PC-3 (cell line): ENCODE data around the gene ABCA5. TPM values are rescaled to one million over a fixed set of nuclear protein-coding genes. Genes with fewer than 3 reads are reported as not detected.

Source experiments
- ATAC-seq: fragments of 200-7000 bp; cut with Tn5 transposase; 2 replicates; pipeline ENCODE4 v1.9.1; 2020; ENCODE audit warnings: mild to moderate bottlenecking, moderate library complexity
- BruUV-seq: library from RNA; stranded (reverse); fragments of 400-500 nt; replicated peaks from 2 replicates; lab custom pipeline; 2021; lab: Mats Ljungman, UMichigan
- CTCF ChIA-PET: fragments of 300-600 bp; sonication (Branson Sonifier 250); formaldehyde crosslinking; loops from one replicate; lab custom pipeline; 2022; ENCODE audit warnings: antibody characterized with exemption; lab: Charles Lee
- POLR2A ChIA-PET: fragments of 300-600 bp; sonication (Branson Sonifier 250); formaldehyde crosslinking; loops from one replicate; lab custom pipeline; 2022; ENCODE audit warnings: antibody characterized with exemption; ENCODE audit not compliant: unreplicated experiment; lab: Charles Lee
- DNase-seq: peaks from one replicate; pipeline ENCODE4 v3.0.0-alpha.2; 2015
- H2AFZ ChIP-seq: fragments of 300-600 bp; sonication (generic); 2 replicates; pipeline ENCODE4 v1.6.0; 2016; ENCODE audit warnings: antibody characterized with exemption, low read length
- H3F3A ChIP-seq: fragments of 300-600 bp; sonication (generic); one replicate; pipeline ENCODE4 v1.6.0; 2017; ENCODE audit warnings: antibody characterized with exemption, low read length, control low read depth, mild to moderate bottlenecking; ENCODE audit not compliant: unreplicated experiment
- H3K27ac ChIP-seq: fragments of 300-600 bp; sonication (generic); 2 replicates; pipeline ENCODE4 v1.5.1; 2016; ENCODE audit warnings: mild to moderate bottlenecking, low read length
- H3K27me3 ChIP-seq: fragments of 300-600 bp; sonication (generic); 2 replicates; pipeline ENCODE4 v1.6.1; 2016; ENCODE audit warnings: low read length, mixed read lengths
- H3K36me3 ChIP-seq: fragments of 300-600 bp; sonication (generic); 2 replicates; pipeline ENCODE4 v1.6.1; 2016; ENCODE audit warnings: low read depth, mixed run types, low read length, mixed read lengths
- H3K4me1 ChIP-seq: fragments of 300-600 bp; sonication (generic); 2 replicates; pipeline ENCODE4 v1.5.1; 2016; ENCODE audit warnings: low read length; ENCODE audit not compliant: insufficient read depth
- H3K4me2 ChIP-seq: fragments of 300-600 bp; sonication (generic); 2 replicates; pipeline ENCODE4 v1.6.0; 2016; ENCODE audit warnings: low read length
- H3K4me3 ChIP-seq: fragments of 300-600 bp; sonication (generic); 2 replicates; pipeline ENCODE4 v1.5.1; 2016; ENCODE audit warnings: mild to moderate bottlenecking, low read length, mixed read lengths
- H3K79me2 ChIP-seq: fragments of 300-600 bp; sonication (generic); 2 replicates; pipeline ENCODE4 v1.6.1; 2017; ENCODE audit warnings: low read length, mixed read lengths
- H3K9ac ChIP-seq: fragments of 300-600 bp; sonication (generic); 2 replicates; pipeline ENCODE4 v1.6.0; 2016; ENCODE audit warnings: mild to moderate bottlenecking, low read length
- H3K9me2 ChIP-seq: fragments of 300-600 bp; sonication (generic); replicated peaks from 2 replicates; pipeline ENCODE4 v1.6.1; 2016; ENCODE audit warnings: mixed run types, low read length, mixed read lengths
- H3K9me3 ChIP-seq: fragments of 300-600 bp; sonication (generic); 2 replicates; pipeline ENCODE4 v1.6.1; 2016; ENCODE audit warnings: low read length, mixed read lengths
- H4K20me1 ChIP-seq: fragments of 300-600 bp; sonication (generic); 2 replicates; pipeline ENCODE4 v1.6.1; 2016; ENCODE audit warnings: low read length, mixed read lengths
- CTCF ChIP-seq: fragments of 300-600 bp; sonication (generic); conservative IDR thresholded peaks from 2 replicates; pipeline ENCODE4 v1.5.1; 2017; ENCODE audit warnings: antibody characterized with exemption, low read depth, mild to moderate bottlenecking, low read length
- EZH2 ChIP-seq: fragments of 300-600 bp; sonication (generic); IDR thresholded peaks from one replicate; pipeline ENCODE4 v1.6.1; 2017; ENCODE audit warnings: antibody characterized with exemption, mild to moderate bottlenecking, low read length; ENCODE audit not compliant: unreplicated experiment
- EZH2phosphoT487 ChIP-seq: fragments of 300-600 bp; sonication (generic); IDR thresholded peaks from 2 replicates; pipeline ENCODE4 v1.6.1; 2018; ENCODE audit warnings: mild to moderate bottlenecking, antibody characterized with exemption, low read length, borderline replicate concordance
- intact Hi-C: fragments of 100-400 bp; cut with micrococcal nuclease; formaldehyde crosslinking; loops from 2 replicates; pipeline ENCODE4 v1.9.0; 2023
- total RNA-seq: library from RNA; depleted of rRNA; stranded (reverse); fragments of >200 nt; gene quantifications from 2 replicates; pipeline ENCODE4 v1.2.3, GENCODE V29; 2014

The ABCA5 gene
- total RNA-seq, 1 experiment from 2014 or later, result 7.0 TPM

- no peaks in the 10 kb centered on the region for H3K9me3 ChIP-seq
- peak overlapping the region; percentile 79 for H2AFZ ChIP-seq
- peak overlapping the region; percentile 74 for H3K4me3 ChIP-seq
- ChIA-PET CTCF (interaction anchor here (0.5 to 1.8 kb wide), 3 partner anchors 10 to 234 kb away, joined by 3 to 15 read pairs (median 4); no protein-coding TSS in a partner anchor), POLR2A (interaction anchor here (0.7 kb wide), 2 partner anchors 283 to 976 kb away, joined by 3 read pairs; no protein-coding TSS in a partner anchor)
- ATAC-seq (peak; percentile 15; the same call in 1 of the 2 replicates), DNase-seq (peak; percentile 55)
- H3K4me2 ChIP-seq, result peak overlapping the region; percentile 87
- peaks cover 20% of the 10 kb centered on the region for H3K4me1 ChIP-seq
- BruUV-seq, result TSS peak; percentile 47
- H4K20me1 ChIP-seq, result no peaks in the 10 kb centered on the region
- H3K79me2 ChIP-seq, result peaks cover 12% of the 10 kb centered on the region
- no peaks in the 10 kb centered on the region for H3K27me3 ChIP-seq
- no peaks in the 10 kb centered on the region for H3K36me3 ChIP-seq
- H3F3A ChIP-seq, result no peaks in the 10 kb centered on the region
- H3K9ac ChIP-seq, result peak overlapping the region; percentile 71
- no peaks in the 10 kb centered on the region for H3K9me2 ChIP-seq
- TF ChIP-seq CTCF, result no peak
- no peak for TF ChIP-seq EZH2
- TF ChIP-seq EZH2phosphoT487, result no peak
- intact Hi-C loops, result loop anchor here (1.0 to 10.0 kb wide), 3 partner anchors 38 to 1331 kb away; partner anchors contain the start of genes C17orf58 and KCNJ2
- H3K27ac ChIP-seq, result no peak overlapping the region
Observed at GRCh38 chr17:69325518-69326376, 1.2 kb downstream of the ABCA5 start.

GRCh38 chr17:69323806-69324205 lies 3.1 kb downstream of the ABCA5 start:
- H3K36me3 ChIP-seq, result no peaks in the 10 kb centered on the region
- peaks cover 31% of the 10 kb centered on the region for H3K4me1 ChIP-seq
- no peaks in the 10 kb centered on the region for H4K20me1 ChIP-seq
- H3K4me3 ChIP-seq, result no peak overlapping the region
- H3F3A ChIP-seq, result no peaks in the 10 kb centered on the region
- CTCF ChIA-PET, result no interaction called here
- POLR2A ChIA-PET, result no interaction called here
- no peak overlapping the region for H3K4me2 ChIP-seq
- no peak for TF ChIP-seq EZH2phosphoT487
- H2AFZ ChIP-seq, result no peak overlapping the region
- DNase-seq (no peak), ATAC-seq (no peak)
- no peaks in the 10 kb centered on the region for H3K9me2 ChIP-seq
- H3K9me3 ChIP-seq, result no peaks in the 10 kb centered on the region
- intact Hi-C loops, result loop anchor here (10.0 kb wide), 2 partner anchors 841 to 1329 kb away; partner anchors contain the start of genes C17orf58 and KCNJ2
- BruUV-seq, result no TSS peak
- no peak overlapping the region for H3K9ac ChIP-seq
- H3K79me2 ChIP-seq, result peaks cover 12% of the 10 kb centered on the region
- H3K27me3 ChIP-seq, result no peaks in the 10 kb centered on the region
- H3K27ac ChIP-seq, result no peak overlapping the region

- no peak for DNase-seq
- peak overlapping the region; percentile 12; the same call in 1 of the 2 replicates for H3K4me2 ChIP-seq
- TF ChIP-seq CTCF, result no peak
- no peak overlapping the region for H2AFZ ChIP-seq
- H4K20me1 ChIP-seq, result no peaks in the 10 kb centered on the region
- H3K36me3 ChIP-seq, result no peaks in the 10 kb centered on the region
- peaks cover 22% of the 10 kb centered on the region for H3K4me1 ChIP-seq
- ChIA-PET POLR2A (interaction anchor here (0.6 kb wide), 1 partner anchor 1319 kb away, joined by 4 read pairs; no protein-coding TSS in a partner anchor), CTCF (interaction anchor here (0.6 kb wide), 1 partner anchor 794 kb away, joined by 3 read pairs; no protein-coding TSS in a partner anchor)
- no TSS peak for BruUV-seq
- H3K4me3 ChIP-seq, result no peak overlapping the region
- no peaks in the 10 kb centered on the region for H3K9me2 ChIP-seq
- H3K79me2 ChIP-seq, result peaks cover 7% of the 10 kb centered on the region
- intact Hi-C loops, result loop anchor here (10.0 kb wide), 2 partner anchors 844 to 1326 kb away; partner anchors contain the start of genes C17orf58 and KCNJ2
- no peaks in the 10 kb centered on the region for H3F3A ChIP-seq
- no peak for ATAC-seq
- no peak overlapping the region for H3K9ac ChIP-seq
- no peak overlapping the region for H3K27ac ChIP-seq
- H3K9me3 ChIP-seq, result no peaks in the 10 kb centered on the region
- no peaks in the 10 kb centered on the region for H3K27me3 ChIP-seq
Observed at GRCh38 chr17:69320908-69321238, 6.1 kb downstream of the ABCA5 start.
